H1 (cell line): ENCODE measurements around the gene CDCA7L. TPM values are rescaled to one million over a fixed set of nuclear protein-coding genes. Genes with fewer than 3 reads are reported as not detected.

ENCODE experiments used
- CTCF ChIA-PET: fragments of 300-600 bp; sonication (Branson Sonifier 250); formaldehyde crosslinking; loops from one replicate; lab custom pipeline; 2021; ENCODE audit not compliant: partially characterized antibody; lab: Charles Lee
- POLR2A ChIA-PET: fragments of 300-600 bp; sonication (Branson Sonifier 250); formaldehyde crosslinking; loops from one replicate; lab custom pipeline; 2021; ENCODE audit warnings: inconsistent platforms; ENCODE audit not compliant: partially characterized antibody; lab: Charles Lee
- DNase-seq, 2 experiments: peaks; one replicate each; pipeline versions ENCODE4 v3.0.0 to v3.0.0-alpha.2; 2010 to 2022; ENCODE audit warnings: low spot score in 2 of 2, low read depth in 1 of 2, mixed read lengths in 1 of 2
- FAIRE-seq: peaks from 2 replicates; lab custom pipeline; 2011; peaks lifted over from hg19 to GRCh38; lab: Jason Lieb, UNC
- H2AFZ ChIP-seq: 2 replicates; pipeline ENCODE4 v1.8.1; 2012; ENCODE audit warnings: low read length, inconsistent platforms
- H2AK5ac ChIP-seq: 2 replicates; pipeline ENCODE4 v1.6.1; 2013; ENCODE audit warnings: low read depth, low read length
- H2BK120ac ChIP-seq: replicated peaks from 2 replicates; pipeline ENCODE3; 2013; ENCODE audit warnings: low read depth, low read length, inconsistent platforms
- H2BK12ac ChIP-seq: 2 replicates; pipeline ENCODE4 v1.6.1; 2013; ENCODE audit warnings: low read depth, low read length
- H2BK15ac ChIP-seq: 2 replicates; pipeline ENCODE4 v1.6.1; 2013; ENCODE audit warnings: low read length
- H2BK20ac ChIP-seq: 2 replicates; pipeline ENCODE4 v1.6.1; 2013; ENCODE audit warnings: low read length
- H2BK5ac ChIP-seq: 2 replicates; pipeline ENCODE4 v1.6.1; 2013; ENCODE audit warnings: low read depth, low read length
- H3K14ac ChIP-seq: 2 replicates; pipeline ENCODE4 v1.6.1; 2013; ENCODE audit warnings: inconsistent platforms; ENCODE audit not compliant: insufficient read length
- H3K18ac ChIP-seq: 2 replicates; pipeline ENCODE4 v1.6.1; 2013; ENCODE audit warnings: low read length; ENCODE audit errors: extremely low read depth
- H3K23ac ChIP-seq: 2 replicates; pipeline ENCODE4 v1.6.1; 2013; ENCODE audit warnings: inconsistent platforms; ENCODE audit not compliant: insufficient read length
- H3K23me2 ChIP-seq: 2 replicates; pipeline ENCODE4 v1.6.1; 2013; ENCODE audit warnings: low read depth, low read length
- H3K27ac ChIP-seq: 2 replicates; pipeline ENCODE4 v1.6.1; 2011; ENCODE audit warnings: low read depth, low read length, inconsistent platforms
- H3K27me3 ChIP-seq, 4 experiments: replicated peaks in 1 of 4; 1 replicate in 1 of 4; 2 replicates in 3 of 4; pipeline versions ENCODE4 v1.6.1 to v1.8.1; 2011 to 2013; ENCODE audit warnings: low read length in 3 of 4, mild to moderate bottlenecking in 3 of 4, inconsistent platforms in 2 of 4, mixed read lengths in 2 of 4, moderate library complexity in 1 of 4; ENCODE audit not compliant: control insufficient read depth in 3 of 4, insufficient read depth in 3 of 4; ENCODE audit errors: extremely low read depth in 1 of 4
- H3K36me3 ChIP-seq, 4 experiments: 2 replicates each; pipeline versions ENCODE4 v1.6.1 to v1.8.1; 2011 to 2013; ENCODE audit warnings: mild to moderate bottlenecking in 4 of 4, low read length in 3 of 4, moderate library complexity in 2 of 4, control low read depth in 1 of 4, inconsistent platforms in 1 of 4; ENCODE audit not compliant: insufficient read depth in 4 of 4, control insufficient read depth in 2 of 4
- H3K4ac ChIP-seq: replicated peaks from 2 replicates; pipeline ENCODE3; 2013; ENCODE audit warnings: low read length, low read depth, mixed read lengths, inconsistent platforms; ENCODE audit not compliant: insufficient read length
- H3K4me1 ChIP-seq, 4 experiments: replicated peaks in 1 of 4; 1 replicate in 1 of 4; 2 replicates in 3 of 4; pipeline versions ENCODE4 v1.6.1 to v1.8.1; 2011 to 2013; ENCODE audit warnings: low read length in 3 of 4, inconsistent platforms in 2 of 4, mixed read lengths in 1 of 4; ENCODE audit not compliant: insufficient read depth in 4 of 4, control insufficient read depth in 3 of 4
- H3K4me2 ChIP-seq, 2 experiments: 2 replicates each; pipeline versions ENCODE4 v1.6.1 to v1.8.1; 2011 to 2013; ENCODE audit warnings: low read depth in 2 of 2, low read length in 2 of 2, control low read depth in 1 of 2, inconsistent platforms in 1 of 2, mild to moderate bottlenecking in 1 of 2; ENCODE audit not compliant: insufficient read depth in 1 of 2
- H3K4me3 ChIP-seq, 4 experiments: fragments of 200-600, 300-600 bp in 1 of 4; sonication (generic), shearing (Covaris generic), sonication (Bioruptor Twin) in 1 of 4; 2 replicates each; pipeline versions ENCODE4 v1.5.1 to v1.8.1; 2011 to 2016; ENCODE audit warnings: low read length in 4 of 4, low read depth in 3 of 4, control low read depth in 2 of 4, inconsistent platforms in 2 of 4, mild to moderate bottlenecking in 2 of 4, mixed read lengths in 1 of 4, moderate library complexity in 1 of 4; ENCODE audit not compliant: insufficient read depth in 2 of 4; ENCODE audit errors: extremely low read depth in 1 of 4
- H3K56ac ChIP-seq: replicated peaks from 2 replicates; pipeline ENCODE3; 2013; ENCODE audit warnings: low read depth, mild to moderate bottlenecking, mixed read lengths, low read length, inconsistent platforms; ENCODE audit not compliant: insufficient read length
- H3K79me1 ChIP-seq: 2 replicates; pipeline ENCODE4 v1.6.1; 2013; ENCODE audit warnings: low read depth, low read length, control low read depth
- H3K79me2 ChIP-seq, 2 experiments: 2 replicates each; pipeline versions ENCODE4 v1.6.1 to v1.8.1; 2012 to 2013; ENCODE audit warnings: low read length in 2 of 2, mild to moderate bottlenecking in 2 of 2, inconsistent platforms in 1 of 2; ENCODE audit not compliant: insufficient read depth in 2 of 2, control insufficient read depth in 1 of 2
- H3K9ac ChIP-seq, 4 experiments: replicated peaks in 1 of 4; 1 replicate in 1 of 4; 2 replicates in 3 of 4; pipeline versions ENCODE4 v1.6.1 to v1.8.1; 2011 to 2013; ENCODE audit warnings: low read depth in 3 of 4, low read length in 3 of 4, control low read depth in 2 of 4, mild to moderate bottlenecking in 2 of 4, moderate library complexity in 2 of 4, inconsistent platforms in 1 of 4; ENCODE audit errors: extremely low read depth in 1 of 4
- H3K9me3 ChIP-seq, 2 experiments: 2 replicates each; pipeline versions ENCODE4 v1.6.1 to v1.8.1; 2012 to 2013; ENCODE audit warnings: mild to moderate bottlenecking in 2 of 2, moderate library complexity in 2 of 2, control low read depth in 1 of 2, inconsistent platforms in 1 of 2, low read depth in 1 of 2, low read length in 1 of 2, mixed read lengths in 1 of 2; ENCODE audit not compliant: insufficient read depth in 2 of 2
- H4K20me1 ChIP-seq, 2 experiments: replicated peaks in 1 of 2; 2 replicates each; pipeline versions ENCODE3 to v1.8.1; 2011 to 2013; ENCODE audit warnings: inconsistent platforms in 2 of 2, low read length in 2 of 2, mild to moderate bottlenecking in 1 of 2; ENCODE audit not compliant: insufficient read depth in 2 of 2, control insufficient read depth in 1 of 2
- H4K5ac ChIP-seq: 2 replicates; pipeline ENCODE4 v1.6.1; 2013; ENCODE audit warnings: low read length, low read depth, mixed read lengths, inconsistent platforms; ENCODE audit not compliant: insufficient read length
- H4K8ac ChIP-seq: 2 replicates; pipeline ENCODE4 v1.8.0; 2013; ENCODE audit warnings: mild to moderate bottlenecking, moderate library complexity, low read length, inconsistent platforms; ENCODE audit not compliant: insufficient read depth; ENCODE audit errors: extremely low read depth
- H4K91ac ChIP-seq: replicated peaks from 2 replicates; pipeline ENCODE3; 2013; ENCODE audit warnings: low read length, mixed read lengths, inconsistent platforms; ENCODE audit not compliant: insufficient read length
- SP2 ChIP-seq: IDR thresholded peaks from 2 replicates; pipeline ENCODE4 v1.6.1; 2012; ENCODE audit warnings: mild to moderate bottlenecking, low read length, inconsistent platforms
- WGBS, 2 experiments: shearing (Covaris generic) in 1 of 2; methylation state at CpG; one replicate each; pipeline versions ENCODE4 v1.1.6 to v1.1.7; 2013 to 2015; ENCODE audit warnings: low lambda C conversion rate in 2 of 2, mixed read lengths in 2 of 2, inconsistent platforms in 1 of 2, low coverage in 1 of 2, missing lambda C conversion rate in 1 of 2; ENCODE audit not compliant: insufficient replicate concordance in 2 of 2, insufficient coverage in 1 of 2, insufficient read length in 1 of 2; ENCODE audit errors: extremely low coverage in 1 of 2, missing lambda C conversion rate in 1 of 2; 5-methylcytosine and 5-hydroxymethylcytosine counted together
- polyA plus RNA-seq, 7 experiments: library from polyadenylated mRNA; depleted of rRNA in 3 of 7; stranded (reverse) in 5 of 7; unstranded in 2 of 7; fragments of >200 nt in 5 of 7; fragments of 200-250 nt in 2 of 7; gene quantifications; 1 replicate in 5 of 7; 2 replicates in 1 of 7; 4 replicates in 1 of 7; pipeline versions ENCODE4 v1.2.1 to v1.2.3, GENCODE V29; 2011 to 2013; ENCODE audit warnings: missing spikeins in 2 of 7, mixed read lengths in 2 of 7
- total RNA-seq: library from RNA; stranded (reverse); fragmentation: NEBNext Ultra II Directional; extraction: Animal tissue kit (Norgen Biotek cat#: 25700); gene quantifications from 2 replicates; pipeline ENCODE4 v1.2.1, GENCODE V29; 2021

Gene CDCA7L
- total and polyA plus RNA-seq, 2 of the 8 experiments (the other 6 are each of a cell fraction or from before 2014, with no cell fraction given), result 93.8 to 168 TPM

GRCh38 chr7:21967598-21968003 is 21.9 kb upstream of the CDCA7L start:
- Histone ChIP-seq H4K5ac (no peak overlapping the region), H3K4ac (no peak overlapping the region), H3K4me3 (no peak overlapping the region), H4K91ac (no peak overlapping the region), H3K27ac (no peak overlapping the region), H3K79me2 (no peaks in the 10 kb centered on the region), H3K14ac (no peak overlapping the region), H2BK12ac (no peak overlapping the region), H2BK5ac (no peak overlapping the region), H3K56ac (no peak overlapping the region), H2BK120ac (no peak overlapping the region), H3K4me2 (no peak overlapping the region), H2AK5ac (no peak overlapping the region), H3K9ac (no peak overlapping the region), H3K9me3 (no peaks in the 10 kb centered on the region), H2BK15ac (no peak overlapping the region), H3K79me1 (no peaks in the 10 kb centered on the region), H3K36me3 (no peaks in the 10 kb centered on the region), H3K4me1 (peaks cover 0 to 7% (median 4%) of the 10 kb centered on the region in 4 experiments; a peak in 5 of 7 replicates), H2AFZ (peak overlapping the region; percentile 78; the same call in 1 of the 2 replicates), H3K23ac (no peak overlapping the region), H3K23me2 (no peaks in the 10 kb centered on the region), H3K27me3 (no peaks in the 10 kb centered on the region), H4K20me1 (no peaks in the 10 kb centered on the region), H3K18ac (no peak overlapping the region), H4K8ac (no peak overlapping the region), H2BK20ac (no peak overlapping the region)
- ChIA-PET CTCF (interaction anchor here (0.8 to 1.4 kb wide), 2 partner anchors 13 to 200 kb away, joined by 3 to 6 read pairs; no protein-coding TSS in a partner anchor), POLR2A (interaction anchor here (1.5 kb wide), 1 partner anchor 22 kb away, joined by 6 read pairs; the partner anchor contains the start of gene CDCA7L)
- DNase-seq, result no peak
- 95% methylated on average over 8 of the region's 8 CpGs; no CpG with 5 or more reads in 1 of the 2 experiments for WGBS, 2 experiments
- no peak for TF ChIP-seq SP2
- FAIRE-seq, result no peak
